H1 (cell line): ENCODE measurements around the gene SERPINB5. TPM values are rescaled to one million over a fixed set of nuclear protein-coding genes. Genes with fewer than 3 reads are reported as not detected.

Experiments
- CTCF ChIA-PET: fragments of 300-600 bp; sonication (Branson Sonifier 250); formaldehyde crosslinking; loops from one replicate; lab custom pipeline; 2021; ENCODE audit not compliant: partially characterized antibody; lab: Charles Lee
- POLR2A ChIA-PET: fragments of 300-600 bp; sonication (Branson Sonifier 250); formaldehyde crosslinking; loops from one replicate; lab custom pipeline; 2021; ENCODE audit warnings: inconsistent platforms; ENCODE audit not compliant: partially characterized antibody; lab: Charles Lee
- DNase-seq, 2 experiments: peaks; one replicate each; pipeline versions ENCODE4 v3.0.0 to v3.0.0-alpha.2; 2010 to 2022; ENCODE audit warnings: low spot score in 2 of 2, low read depth in 1 of 2, mixed read lengths in 1 of 2
- FAIRE-seq: peaks from 2 replicates; lab custom pipeline; 2011; peaks lifted over from hg19 to GRCh38; lab: Jason Lieb, UNC
- H2AFZ ChIP-seq: 2 replicates; pipeline ENCODE4 v1.8.1; 2012; ENCODE audit warnings: low read length, inconsistent platforms
- H2AK5ac ChIP-seq: 2 replicates; pipeline ENCODE4 v1.6.1; 2013; ENCODE audit warnings: low read depth, low read length
- H2BK120ac ChIP-seq: replicated peaks from 2 replicates; pipeline ENCODE3; 2013; ENCODE audit warnings: low read depth, low read length, inconsistent platforms
- H2BK12ac ChIP-seq: 2 replicates; pipeline ENCODE4 v1.6.1; 2013; ENCODE audit warnings: low read depth, low read length
- H2BK15ac ChIP-seq: 2 replicates; pipeline ENCODE4 v1.6.1; 2013; ENCODE audit warnings: low read length
- H2BK20ac ChIP-seq: 2 replicates; pipeline ENCODE4 v1.6.1; 2013; ENCODE audit warnings: low read length
- H2BK5ac ChIP-seq: 2 replicates; pipeline ENCODE4 v1.6.1; 2013; ENCODE audit warnings: low read depth, low read length
- H3K14ac ChIP-seq: 2 replicates; pipeline ENCODE4 v1.6.1; 2013; ENCODE audit warnings: inconsistent platforms; ENCODE audit not compliant: insufficient read length
- H3K18ac ChIP-seq: 2 replicates; pipeline ENCODE4 v1.6.1; 2013; ENCODE audit warnings: low read length; ENCODE audit errors: extremely low read depth
- H3K23ac ChIP-seq: 2 replicates; pipeline ENCODE4 v1.6.1; 2013; ENCODE audit warnings: inconsistent platforms; ENCODE audit not compliant: insufficient read length
- H3K23me2 ChIP-seq: 2 replicates; pipeline ENCODE4 v1.6.1; 2013; ENCODE audit warnings: low read depth, low read length
- H3K27ac ChIP-seq: 2 replicates; pipeline ENCODE4 v1.6.1; 2011; ENCODE audit warnings: low read depth, low read length, inconsistent platforms
- H3K27me3 ChIP-seq, 4 experiments: replicated peaks in 1 of 4; 1 replicate in 1 of 4; 2 replicates in 3 of 4; pipeline versions ENCODE4 v1.6.1 to v1.8.1; 2011 to 2013; ENCODE audit warnings: low read length in 3 of 4, mild to moderate bottlenecking in 3 of 4, inconsistent platforms in 2 of 4, mixed read lengths in 2 of 4, moderate library complexity in 1 of 4; ENCODE audit not compliant: control insufficient read depth in 3 of 4, insufficient read depth in 3 of 4; ENCODE audit errors: extremely low read depth in 1 of 4
- H3K36me3 ChIP-seq, 4 experiments: 2 replicates each; pipeline versions ENCODE4 v1.6.1 to v1.8.1; 2011 to 2013; ENCODE audit warnings: mild to moderate bottlenecking in 4 of 4, low read length in 3 of 4, moderate library complexity in 2 of 4, control low read depth in 1 of 4, inconsistent platforms in 1 of 4; ENCODE audit not compliant: insufficient read depth in 4 of 4, control insufficient read depth in 2 of 4
- H3K4ac ChIP-seq: replicated peaks from 2 replicates; pipeline ENCODE3; 2013; ENCODE audit warnings: low read length, low read depth, mixed read lengths, inconsistent platforms; ENCODE audit not compliant: insufficient read length
- H3K4me1 ChIP-seq, 4 experiments: replicated peaks in 1 of 4; 1 replicate in 1 of 4; 2 replicates in 3 of 4; pipeline versions ENCODE4 v1.6.1 to v1.8.1; 2011 to 2013; ENCODE audit warnings: low read length in 3 of 4, inconsistent platforms in 2 of 4, mixed read lengths in 1 of 4; ENCODE audit not compliant: insufficient read depth in 4 of 4, control insufficient read depth in 3 of 4
- H3K4me2 ChIP-seq, 2 experiments: 2 replicates each; pipeline versions ENCODE4 v1.6.1 to v1.8.1; 2011 to 2013; ENCODE audit warnings: low read depth in 2 of 2, low read length in 2 of 2, control low read depth in 1 of 2, inconsistent platforms in 1 of 2, mild to moderate bottlenecking in 1 of 2; ENCODE audit not compliant: insufficient read depth in 1 of 2
- H3K4me3 ChIP-seq, 4 experiments: fragments of 200-600, 300-600 bp in 1 of 4; sonication (generic), shearing (Covaris generic), sonication (Bioruptor Twin) in 1 of 4; 2 replicates each; pipeline versions ENCODE4 v1.5.1 to v1.8.1; 2011 to 2016; ENCODE audit warnings: low read length in 4 of 4, low read depth in 3 of 4, control low read depth in 2 of 4, inconsistent platforms in 2 of 4, mild to moderate bottlenecking in 2 of 4, mixed read lengths in 1 of 4, moderate library complexity in 1 of 4; ENCODE audit not compliant: insufficient read depth in 2 of 4; ENCODE audit errors: extremely low read depth in 1 of 4
- H3K56ac ChIP-seq: replicated peaks from 2 replicates; pipeline ENCODE3; 2013; ENCODE audit warnings: low read depth, mild to moderate bottlenecking, mixed read lengths, low read length, inconsistent platforms; ENCODE audit not compliant: insufficient read length
- H3K79me1 ChIP-seq: 2 replicates; pipeline ENCODE4 v1.6.1; 2013; ENCODE audit warnings: low read depth, low read length, control low read depth
- H3K79me2 ChIP-seq, 2 experiments: 2 replicates each; pipeline versions ENCODE4 v1.6.1 to v1.8.1; 2012 to 2013; ENCODE audit warnings: low read length in 2 of 2, mild to moderate bottlenecking in 2 of 2, inconsistent platforms in 1 of 2; ENCODE audit not compliant: insufficient read depth in 2 of 2, control insufficient read depth in 1 of 2
- H3K9ac ChIP-seq, 4 experiments: replicated peaks in 1 of 4; 1 replicate in 1 of 4; 2 replicates in 3 of 4; pipeline versions ENCODE4 v1.6.1 to v1.8.1; 2011 to 2013; ENCODE audit warnings: low read depth in 3 of 4, low read length in 3 of 4, control low read depth in 2 of 4, mild to moderate bottlenecking in 2 of 4, moderate library complexity in 2 of 4, inconsistent platforms in 1 of 4; ENCODE audit errors: extremely low read depth in 1 of 4
- H3K9me3 ChIP-seq, 2 experiments: 2 replicates each; pipeline versions ENCODE4 v1.6.1 to v1.8.1; 2012 to 2013; ENCODE audit warnings: mild to moderate bottlenecking in 2 of 2, moderate library complexity in 2 of 2, control low read depth in 1 of 2, inconsistent platforms in 1 of 2, low read depth in 1 of 2, low read length in 1 of 2, mixed read lengths in 1 of 2; ENCODE audit not compliant: insufficient read depth in 2 of 2
- H4K20me1 ChIP-seq, 2 experiments: replicated peaks in 1 of 2; 2 replicates each; pipeline versions ENCODE3 to v1.8.1; 2011 to 2013; ENCODE audit warnings: inconsistent platforms in 2 of 2, low read length in 2 of 2, mild to moderate bottlenecking in 1 of 2; ENCODE audit not compliant: insufficient read depth in 2 of 2, control insufficient read depth in 1 of 2
- H4K5ac ChIP-seq: 2 replicates; pipeline ENCODE4 v1.6.1; 2013; ENCODE audit warnings: low read length, low read depth, mixed read lengths, inconsistent platforms; ENCODE audit not compliant: insufficient read length
- H4K8ac ChIP-seq: 2 replicates; pipeline ENCODE4 v1.8.0; 2013; ENCODE audit warnings: mild to moderate bottlenecking, moderate library complexity, low read length, inconsistent platforms; ENCODE audit not compliant: insufficient read depth; ENCODE audit errors: extremely low read depth
- H4K91ac ChIP-seq: replicated peaks from 2 replicates; pipeline ENCODE3; 2013; ENCODE audit warnings: low read length, mixed read lengths, inconsistent platforms; ENCODE audit not compliant: insufficient read length
- BCL11A ChIP-seq, 2 experiments: IDR thresholded peaks; one replicate each; pipeline ENCODE4 v1.6.1; 2011; ENCODE audit warnings: low read depth in 2 of 2, low read length in 2 of 2, mild to moderate bottlenecking in 2 of 2
- KDM5A ChIP-seq: fragments of 200-600 bp; IDR thresholded peaks from 2 replicates; pipeline ENCODE4 v1.7.1; 2012; ENCODE audit warnings: mild to moderate bottlenecking, low read length, inconsistent platforms, mixed read lengths
- POLR2A ChIP-seq, 2 experiments: IDR thresholded peaks; 1 replicate in 1 of 2; 2 replicates in 1 of 2; pipeline ENCODE4 v1.6.1; 2011; ENCODE audit warnings: low read depth in 2 of 2, low read length in 2 of 2, mild to moderate bottlenecking in 2 of 2; ENCODE audit errors: control extremely low read depth in 1 of 2
- WGBS, 2 experiments: shearing (Covaris generic) in 1 of 2; methylation state at CpG; one replicate each; pipeline versions ENCODE4 v1.1.6 to v1.1.7; 2013 to 2015; ENCODE audit warnings: low lambda C conversion rate in 2 of 2, mixed read lengths in 2 of 2, inconsistent platforms in 1 of 2, low coverage in 1 of 2, missing lambda C conversion rate in 1 of 2; ENCODE audit not compliant: insufficient replicate concordance in 2 of 2, insufficient coverage in 1 of 2, insufficient read length in 1 of 2; ENCODE audit errors: extremely low coverage in 1 of 2, missing lambda C conversion rate in 1 of 2; 5-methylcytosine and 5-hydroxymethylcytosine counted together
- polyA plus RNA-seq, 7 experiments: library from polyadenylated mRNA; depleted of rRNA in 3 of 7; stranded (reverse) in 5 of 7; unstranded in 2 of 7; fragments of >200 nt in 5 of 7; fragments of 200-250 nt in 2 of 7; gene quantifications; 1 replicate in 5 of 7; 2 replicates in 1 of 7; 4 replicates in 1 of 7; pipeline versions ENCODE4 v1.2.1 to v1.2.3, GENCODE V29; 2011 to 2013; ENCODE audit warnings: missing spikeins in 2 of 7, mixed read lengths in 2 of 7
- total RNA-seq: library from RNA; stranded (reverse); fragmentation: NEBNext Ultra II Directional; extraction: Animal tissue kit (Norgen Biotek cat#: 25700); gene quantifications from 2 replicates; pipeline ENCODE4 v1.2.1, GENCODE V29; 2021

The SERPINB5 gene
- total and polyA plus RNA-seq, 2 of the 8 experiments (the other 6 are each of a cell fraction or from before 2014, with no cell fraction given) = 0.03 TPM; not detected in 1

DNA sequence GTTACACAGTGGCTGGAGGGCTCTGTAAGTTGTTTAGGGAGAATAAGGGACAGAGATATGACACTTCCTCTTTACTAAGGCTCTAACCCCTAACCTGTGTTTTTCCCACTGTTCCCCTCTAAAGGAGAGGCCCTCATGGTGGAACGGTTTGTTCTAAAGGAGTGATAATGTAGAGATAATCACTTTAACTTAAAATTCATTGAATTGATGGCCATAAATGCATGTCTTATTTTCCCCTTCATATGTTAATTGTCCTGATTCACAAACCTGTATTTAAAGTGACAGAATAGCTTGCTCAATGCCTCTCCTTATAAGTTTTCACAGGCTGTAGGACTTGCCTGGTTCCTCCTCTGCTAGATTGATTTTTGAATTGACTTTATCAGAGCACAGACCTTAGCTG lies 65.3 kb downstream of the SERPINB5 start, which contains the start of gene SERPINB12:
Gene SERPINB12, plus strand, starts transcription at position 301 of the 400 bp plus-strand sequence. CDS start 13,791 bp downstream, outside the sequence.
- POLR2A ChIA-PET = no interaction called here

More for the DNA sequence above, 65.3 kb downstream of the SERPINB5 start, which contains the start of gene SERPINB12:
- Histone ChIP-seq H3K9me3 (0 out of 4 replicates have a peak, but pooled peaks cover 0 to 2% of the 10 kb centered on the region in 2 experiments), H3K9ac (no peak within 1 kb of the TSS), H3K27me3 (no peaks in the 10 kb centered on the region; a peak in 1 of 7 replicates), H3K56ac (no peak within 1 kb of the TSS), H3K27ac (no peak within 1 kb of the TSS), H2AK5ac (no peak within 1 kb of the TSS), H4K5ac (no peak within 1 kb of the TSS), H2BK120ac (no peak within 1 kb of the TSS), H3K23me2 (no peaks in the 10 kb centered on the region), H3K4me1 (peaks cover 0 to 6% (median 0%) of the 10 kb centered on the region in 4 experiments; a peak in 1 of 7 replicates), H3K79me2 (no peaks in the 10 kb centered on the region), H3K14ac (no peak within 1 kb of the TSS), H3K36me3 (no peaks in the 10 kb centered on the region), H2AFZ (no peak within 1 kb of the TSS), H2BK12ac (no peak within 1 kb of the TSS), H2BK5ac (no peak within 1 kb of the TSS), H3K4me3 (no peak within 1 kb of the TSS), H2BK15ac (no peak within 1 kb of the TSS), H4K91ac (no peak within 1 kb of the TSS), H4K20me1 (no peaks in the 10 kb centered on the region), H3K79me1 (no peaks in the 10 kb centered on the region), H3K23ac (no peak within 1 kb of the TSS), H3K4me2 (no peak within 1 kb of the TSS), H3K4ac (no peak within 1 kb of the TSS), H3K18ac (no peak within 1 kb of the TSS), H4K8ac (no peak within 1 kb of the TSS), H2BK20ac (no peak within 1 kb of the TSS)
- CTCF ChIA-PET = interaction anchor here (0.6 to 4.8 kb wide), 9 partner anchors 10 to 302 kb away, joined by 3 to 19 read pairs (median 4); no protein-coding TSS in a partner anchor
- WGBS, 2 experiments = 83% methylated on average over 1 of the region's 1 CpG; no CpG with 5 or more reads in 1 of the 2 experiments
- DNase-seq (no peak), FAIRE-seq (no peak)
- TF ChIP-seq POLR2A (IDR thresholded peaks at IDR 0.05; ENCODE audit: control extremely low read depth in 1 of 2, low read depth in 2 of 2, low read length in 2 of 2) = no peak
- no peak for TF ChIP-seq KDM5A
- TF ChIP-seq BCL11A (IDR thresholded peaks at IDR 0.05; ENCODE audit: low read depth in 2 of 2, low read length in 2 of 2) = no peak
